Stimulated activated CD4-positive, alpha-beta T cell treated with anti-CD3 and anti-CD28 coated beads, Interleukin-12 subunit alpha, Interleukin-12 subunit beta, amount 100 ng/mL, for 4 hours (primary cell): ENCODE data around the gene MIDN.

Experiments
- DNase-seq: peaks from one replicate; pipeline ENCODE4 v3.0.0-alpha.2; 2020

Gene MIDN

DNA sequence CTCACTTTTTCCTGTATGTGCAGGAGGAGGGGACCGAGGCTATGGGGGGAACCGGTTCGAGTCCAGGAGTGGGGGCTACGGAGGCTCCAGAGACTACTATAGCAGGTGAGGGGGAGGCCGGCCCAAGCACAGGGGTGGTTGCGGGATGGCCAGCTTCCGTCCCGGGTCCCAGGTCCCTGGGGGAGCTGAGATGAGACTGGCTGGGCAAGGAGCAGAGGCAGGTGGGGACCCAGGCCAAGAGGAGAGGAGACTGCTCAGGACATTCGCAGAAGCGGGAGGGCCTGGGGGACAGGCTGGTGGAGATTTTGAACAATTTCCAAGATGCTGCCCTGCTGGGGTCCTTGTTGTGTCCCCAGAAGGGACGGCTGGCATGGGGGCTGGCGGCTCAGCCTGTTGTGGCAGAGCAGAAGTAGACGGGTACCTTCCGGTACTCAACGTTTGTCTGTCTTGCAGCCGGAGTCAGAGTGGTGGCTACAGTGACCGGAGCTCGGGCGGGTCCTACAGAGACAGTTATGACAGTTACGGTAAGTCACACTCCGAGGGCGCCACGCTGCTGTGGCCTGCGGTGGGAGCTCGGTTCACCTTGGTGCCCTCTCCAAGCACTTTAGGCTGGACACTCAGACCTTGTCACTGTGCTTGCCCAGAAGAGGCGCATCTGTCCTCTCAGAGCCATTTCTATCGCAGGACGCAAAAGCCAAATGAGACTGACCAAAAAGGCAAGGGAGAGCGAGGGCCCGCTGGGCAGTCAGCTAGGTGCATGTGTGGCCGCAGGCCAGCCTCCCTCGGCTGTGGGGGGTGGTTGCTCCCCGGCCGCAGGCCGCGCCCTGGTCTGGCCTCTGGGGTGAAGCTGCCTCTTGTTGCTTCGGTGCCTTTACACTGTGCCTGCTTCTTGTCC, 23.4 kb downstream of the MIDN start:
- DNase-seq: no peak

DNA sequence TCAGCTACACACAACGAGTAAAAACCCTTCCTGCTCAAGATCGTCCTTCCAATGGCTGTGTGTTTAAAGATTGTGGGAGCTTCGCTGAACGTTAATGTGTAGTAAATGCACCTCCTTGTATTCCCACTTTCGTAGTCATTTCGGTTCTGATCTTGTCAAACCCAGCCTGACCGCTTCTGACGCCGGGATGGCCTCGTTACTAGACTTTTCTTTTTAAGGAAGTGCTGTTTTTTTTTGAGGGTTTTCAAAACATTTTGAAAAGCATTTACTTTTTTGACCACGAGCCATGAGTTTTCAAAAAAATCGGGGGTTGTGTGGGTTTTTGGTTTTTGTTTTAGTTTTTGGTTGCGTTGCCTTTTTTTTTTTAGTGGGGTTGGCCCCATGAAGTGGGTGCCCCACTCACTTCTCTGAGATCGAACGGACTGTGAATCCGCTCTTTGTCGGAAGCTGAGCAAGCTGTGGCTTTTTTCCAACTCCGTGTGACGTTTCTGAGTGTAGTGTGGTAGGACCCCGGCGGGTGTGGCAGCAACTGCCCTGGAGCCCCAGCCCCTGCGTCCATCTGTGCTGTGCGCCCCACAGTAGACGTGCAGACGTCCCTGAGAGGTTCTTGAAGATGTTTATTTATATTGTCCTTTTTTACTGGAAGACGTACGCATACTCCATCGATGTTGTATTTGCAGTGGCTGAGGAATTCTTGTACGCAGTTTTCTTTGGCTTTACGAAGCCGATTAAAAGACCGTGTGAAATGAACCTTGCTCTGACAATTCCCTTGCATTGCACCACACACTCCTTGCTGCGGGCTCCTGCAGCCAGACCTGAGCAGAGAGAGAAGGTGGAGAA, 24.3 kb downstream of the MIDN start:
- DNase-seq: no peak

DNA sequence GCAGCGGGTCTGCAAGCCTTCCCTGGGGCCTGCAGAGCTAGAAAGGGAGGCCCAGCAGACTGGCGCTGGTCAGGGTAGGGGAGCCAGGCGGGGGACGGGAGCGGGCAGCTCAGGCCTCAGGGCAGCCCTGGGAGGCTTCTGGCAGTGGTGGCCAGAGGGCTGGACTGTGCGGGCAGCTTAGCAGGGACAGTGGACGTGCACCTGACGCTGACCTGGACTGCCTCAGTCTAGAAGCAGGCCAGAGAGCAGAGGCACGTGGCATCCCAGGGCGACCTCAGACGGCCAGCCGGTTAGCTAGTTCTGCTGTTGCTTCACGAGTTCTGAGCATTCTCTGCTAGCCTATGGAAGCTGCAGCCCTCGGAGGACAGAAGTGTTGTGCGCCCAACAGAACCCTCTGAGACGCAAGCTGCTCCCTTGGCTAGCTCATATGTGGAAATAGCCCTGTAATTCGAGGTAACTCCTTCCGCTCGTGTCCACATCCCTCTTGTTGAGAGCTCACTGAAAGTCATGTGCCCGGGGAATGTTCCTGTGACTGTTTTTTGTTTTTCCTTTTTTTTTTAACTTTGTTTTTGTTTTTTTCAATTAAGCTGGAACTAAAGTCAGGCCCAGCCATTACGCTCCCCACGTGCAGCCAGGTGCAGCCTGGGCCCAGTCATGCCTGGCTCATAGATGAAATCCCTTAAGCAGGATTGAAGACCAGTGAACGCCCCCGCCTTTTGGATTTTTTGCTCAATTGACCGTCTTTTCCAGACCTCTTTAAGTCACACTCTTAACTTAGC, 25.1 kb downstream of the MIDN start:
- DNase-seq: no peak

DNA sequence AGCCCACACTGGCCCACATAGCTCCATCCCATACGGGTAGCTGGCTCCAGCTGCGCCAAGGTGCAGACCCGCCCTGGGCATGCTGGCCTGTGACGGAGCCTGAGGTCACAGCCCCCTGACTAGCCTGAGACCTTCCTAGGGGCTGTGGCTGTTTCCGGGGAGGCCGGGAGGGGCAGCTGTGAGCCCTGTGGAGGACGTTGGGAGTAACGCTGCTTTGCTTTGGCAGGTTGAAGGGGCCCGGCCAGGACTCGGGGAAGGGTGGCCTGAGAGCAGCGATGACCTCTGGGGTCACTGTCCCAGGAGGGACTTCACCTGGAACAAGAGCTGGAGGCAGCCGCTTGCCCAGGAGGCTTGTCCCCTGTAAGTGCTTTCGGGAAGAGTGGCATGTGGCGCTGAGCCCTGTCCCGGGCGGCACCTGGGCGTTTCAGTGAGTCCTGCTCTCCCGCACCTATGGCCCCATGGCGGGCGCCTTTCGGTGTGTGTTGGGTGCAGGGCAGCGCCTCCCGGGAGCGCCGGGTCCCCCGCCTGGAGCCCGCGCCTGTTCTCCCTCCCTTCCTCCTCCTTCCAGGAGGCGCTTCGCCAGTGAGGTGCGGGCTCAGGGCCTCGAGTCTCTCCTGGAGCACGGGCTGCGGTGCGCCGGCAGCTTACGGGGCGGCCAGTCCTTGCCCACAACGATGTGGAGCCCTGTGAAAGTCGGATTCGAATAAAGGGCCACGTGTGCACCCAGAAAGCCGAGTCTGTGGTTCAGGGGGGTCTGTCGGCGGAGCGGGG, 25.9 kb downstream of the MIDN start:
- DNase-seq: no peak

DNA sequence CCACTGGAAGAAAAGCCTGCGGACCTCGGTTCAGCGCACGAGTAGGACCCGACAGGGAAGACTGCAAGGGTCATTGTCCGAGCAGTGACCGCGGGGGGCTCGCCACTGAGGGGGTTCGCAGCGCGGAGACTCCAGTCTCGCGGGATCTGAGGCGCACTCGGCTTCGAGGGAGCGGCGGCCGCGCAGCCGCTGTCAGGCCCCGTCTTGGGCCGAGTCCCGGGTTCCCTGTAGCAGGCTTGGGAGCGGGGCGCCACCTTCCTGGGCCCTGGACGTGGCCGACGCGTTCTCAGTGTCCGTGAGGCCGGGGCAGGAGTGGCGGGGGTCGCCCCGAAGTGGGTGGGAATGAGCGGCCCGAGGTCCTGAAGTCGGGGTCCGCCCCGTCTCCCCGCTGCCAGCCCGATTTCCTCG, 26.5 kb downstream of the MIDN start:
- DNase-seq: no peak

DNA sequence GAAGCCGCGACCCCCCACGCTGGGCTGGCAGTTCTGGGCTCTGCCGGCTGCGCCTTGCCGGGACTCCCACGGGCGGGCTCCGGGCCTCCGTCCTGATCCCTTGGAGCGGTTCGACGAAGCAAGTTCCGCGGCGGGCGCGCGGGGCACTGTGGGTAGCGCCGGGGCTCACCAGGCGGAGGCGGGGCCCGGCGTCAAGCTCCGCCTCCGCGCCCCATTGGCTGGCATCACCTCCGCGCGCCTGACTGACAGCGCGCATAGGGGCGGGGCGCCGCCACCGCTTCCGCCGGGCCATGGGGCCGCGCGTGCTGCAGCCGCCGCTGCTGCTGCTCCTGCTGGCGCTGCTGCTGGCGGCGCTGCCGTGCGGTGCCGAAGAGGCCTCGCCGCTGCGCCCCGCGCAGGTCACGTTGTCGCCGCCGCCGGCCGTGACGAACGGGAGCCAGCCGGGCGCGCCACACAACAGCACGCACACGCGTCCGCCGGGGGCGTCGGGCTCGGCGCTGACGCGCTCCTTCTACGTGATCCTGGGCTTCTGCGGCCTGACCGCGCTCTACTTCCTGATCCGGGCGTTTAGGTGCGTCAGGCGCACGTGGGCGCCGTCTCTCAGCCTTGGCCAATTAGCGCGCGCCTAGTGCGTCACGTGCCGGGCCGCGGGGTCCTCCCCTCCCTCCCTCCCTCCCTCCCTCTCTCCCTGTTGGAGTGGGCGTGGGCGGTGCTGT, 27.0 kb downstream of the MIDN start, which contains the start of gene FAM174C:
Gene FAM174C, plus strand, starts transcription at position 271 of the 716 bp plus-strand sequence. Its CDS starts 20 bp downstream, at position 291.
- peak; percentile 97 for DNase-seq

DNA sequence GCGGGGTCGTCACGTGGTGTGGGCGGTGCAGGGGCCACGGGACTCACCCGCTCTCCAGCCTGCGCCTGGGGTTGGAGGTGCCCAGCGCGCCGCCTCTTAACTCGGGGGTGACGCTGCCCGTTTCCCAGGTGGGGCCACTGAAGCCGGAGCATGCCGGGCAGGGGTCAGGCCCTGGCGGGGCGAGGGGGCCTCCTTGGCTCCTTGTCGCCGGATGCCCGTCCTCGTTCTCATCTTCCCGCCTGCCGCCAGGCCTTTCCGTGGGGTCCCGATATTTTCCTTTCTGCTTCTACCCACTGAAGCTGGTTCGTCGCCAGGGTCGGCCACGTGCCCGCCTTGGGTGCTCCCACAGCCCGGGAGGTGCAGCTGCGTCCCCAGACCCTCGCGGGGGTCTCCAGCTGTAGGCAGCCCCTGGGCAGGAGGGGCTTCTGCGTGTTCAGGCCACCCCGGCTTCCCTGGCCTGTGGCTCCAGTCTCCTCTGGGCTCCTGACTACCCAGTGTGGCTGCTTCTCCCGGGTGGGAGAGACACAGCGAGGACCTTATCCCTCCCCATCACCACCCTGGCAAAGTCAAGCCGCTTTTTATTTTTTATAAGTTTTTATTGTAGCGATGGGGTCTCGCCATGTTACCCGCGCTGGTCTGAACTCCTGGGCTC, 27.7 kb downstream of the MIDN start:
- DNase-seq: no peak

DNA sequence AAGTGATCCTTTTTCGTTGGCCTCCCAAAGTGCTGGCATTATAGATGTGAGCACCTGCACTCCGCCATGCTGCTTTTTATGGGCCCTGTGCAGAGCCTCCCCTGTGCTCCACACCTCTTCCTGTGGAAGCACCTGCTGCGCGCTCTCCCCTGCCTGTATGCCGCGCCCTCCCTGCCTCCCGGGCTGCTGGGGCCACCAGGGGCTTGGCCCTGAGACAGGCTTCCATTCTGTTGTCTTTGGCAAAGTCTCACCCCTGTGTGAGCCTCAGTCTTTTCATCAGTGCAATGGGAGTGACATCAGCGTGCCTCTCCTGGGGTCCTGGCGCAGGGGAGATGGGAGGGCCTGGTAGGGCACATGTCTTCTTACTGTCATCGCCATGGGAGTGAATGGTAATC, 28.2 kb downstream of the MIDN start:
- DNase-seq: no peak

DNA sequence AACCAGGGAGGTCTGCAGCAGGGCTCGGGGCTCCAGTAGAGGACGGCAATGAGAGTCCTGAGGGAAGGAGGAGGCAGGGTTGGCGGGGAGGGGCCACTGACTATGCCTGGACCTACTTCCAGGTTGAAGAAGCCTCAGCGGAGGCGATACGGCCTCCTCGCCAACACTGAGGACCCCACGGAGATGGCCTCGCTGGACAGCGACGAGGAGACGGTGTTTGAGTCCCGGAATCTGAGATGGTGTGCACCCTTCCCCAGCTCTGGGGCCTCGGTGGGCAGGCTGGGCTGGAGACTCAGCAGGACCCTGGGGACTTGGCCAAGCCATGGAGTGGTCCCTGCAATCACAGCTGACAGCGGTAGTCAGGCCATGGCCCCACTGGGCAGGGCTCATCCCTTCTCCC, 28.7 kb downstream of the MIDN start:
- DNase-seq: no peak

DNA sequence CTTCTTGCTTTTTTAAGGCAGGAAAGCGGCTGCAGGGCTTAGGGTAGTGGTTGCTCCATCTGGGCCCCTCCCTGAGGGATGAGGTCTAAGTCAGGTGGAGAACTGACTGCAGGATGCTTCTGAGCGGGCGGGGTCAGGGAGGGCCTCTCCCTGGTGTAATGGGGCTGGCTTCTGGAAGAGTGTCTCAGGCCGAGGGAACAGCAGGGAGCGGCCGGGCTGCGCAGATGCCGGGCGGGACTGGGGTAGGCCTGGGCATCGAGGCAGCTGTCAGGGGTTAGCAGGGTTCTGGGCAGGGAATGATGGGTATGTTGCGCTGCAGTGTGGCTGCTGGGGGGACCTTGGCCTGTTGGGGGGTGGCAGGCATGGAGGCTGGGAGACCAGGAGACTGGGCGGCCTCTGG, 29.7 kb downstream of the MIDN start:
- DNase-seq: no peak

DNA sequence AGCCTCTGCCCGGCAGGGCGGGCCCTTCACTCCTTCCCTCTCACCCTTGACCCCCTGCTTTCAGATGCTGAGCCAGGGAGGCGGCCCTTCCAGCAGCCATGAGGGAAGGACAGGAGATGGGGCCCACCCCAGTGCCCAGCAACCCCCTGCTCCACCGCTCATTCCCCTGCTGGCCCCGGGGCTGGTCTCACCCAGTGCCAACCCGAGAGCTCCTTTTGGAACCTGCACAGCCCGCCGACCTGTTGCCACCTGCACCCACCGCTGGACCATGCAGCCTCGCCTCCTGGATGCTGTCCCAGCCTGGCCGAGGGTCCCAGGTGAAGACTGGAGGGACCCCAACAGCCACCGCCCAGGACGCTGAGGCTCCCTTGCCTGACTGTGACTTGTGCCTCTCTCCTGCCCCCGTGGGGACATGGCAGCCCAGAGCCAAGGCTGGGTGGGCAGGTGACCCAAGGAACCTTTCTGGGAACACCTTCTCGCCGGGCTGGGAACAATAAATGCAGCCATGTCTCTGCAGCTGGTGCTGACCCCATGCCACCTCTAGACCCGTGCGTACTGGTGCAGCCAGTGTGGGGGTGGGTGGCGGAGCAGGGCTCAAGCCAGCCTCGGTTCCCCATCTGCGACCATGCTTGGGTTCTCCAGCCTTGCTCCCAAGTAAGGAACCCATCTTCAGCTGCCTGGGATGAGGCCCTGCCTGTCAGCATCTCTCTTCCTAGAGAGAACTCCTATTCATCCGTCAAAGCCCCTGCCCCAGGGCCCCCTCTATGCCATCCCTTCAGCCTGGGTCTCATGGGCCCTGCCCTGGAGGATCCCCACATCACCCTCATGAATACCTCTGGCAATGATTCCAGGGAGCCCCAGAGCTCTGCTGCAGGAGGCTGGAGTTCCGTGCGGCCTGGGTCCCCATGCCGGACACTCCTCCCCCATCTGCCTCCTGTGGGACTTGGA, 30.6 kb downstream of the MIDN start:
- no peak for DNase-seq

DNA sequence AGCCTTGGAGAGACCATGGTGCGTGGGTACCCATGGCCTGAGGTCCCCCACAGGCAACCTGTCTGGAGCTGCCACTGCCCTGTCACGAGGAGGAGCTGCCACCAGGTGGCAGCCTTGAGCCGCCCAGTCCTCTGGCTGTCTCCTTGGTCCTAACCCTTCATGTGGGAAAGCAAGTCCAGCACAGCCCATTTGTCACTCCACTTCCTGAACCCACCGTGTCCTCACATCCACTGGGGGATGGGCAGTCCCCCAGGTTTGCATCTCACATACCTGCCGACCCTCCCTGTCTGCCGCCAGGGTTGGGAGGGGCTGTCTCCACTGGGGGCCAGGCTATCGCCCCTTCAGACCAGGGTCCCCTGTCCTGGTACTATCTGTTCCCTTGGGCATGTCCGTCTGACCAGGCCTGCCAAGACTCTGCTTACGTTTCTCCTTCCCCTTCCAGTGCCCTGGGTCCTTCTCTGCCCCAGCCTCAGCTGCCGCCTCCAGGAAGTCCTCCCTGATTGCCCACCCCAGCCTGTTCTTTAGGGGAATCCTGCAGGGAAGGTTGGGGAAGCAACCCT, 31.5 kb downstream of the MIDN start:
- peak; percentile 76 for DNase-seq

DNA sequence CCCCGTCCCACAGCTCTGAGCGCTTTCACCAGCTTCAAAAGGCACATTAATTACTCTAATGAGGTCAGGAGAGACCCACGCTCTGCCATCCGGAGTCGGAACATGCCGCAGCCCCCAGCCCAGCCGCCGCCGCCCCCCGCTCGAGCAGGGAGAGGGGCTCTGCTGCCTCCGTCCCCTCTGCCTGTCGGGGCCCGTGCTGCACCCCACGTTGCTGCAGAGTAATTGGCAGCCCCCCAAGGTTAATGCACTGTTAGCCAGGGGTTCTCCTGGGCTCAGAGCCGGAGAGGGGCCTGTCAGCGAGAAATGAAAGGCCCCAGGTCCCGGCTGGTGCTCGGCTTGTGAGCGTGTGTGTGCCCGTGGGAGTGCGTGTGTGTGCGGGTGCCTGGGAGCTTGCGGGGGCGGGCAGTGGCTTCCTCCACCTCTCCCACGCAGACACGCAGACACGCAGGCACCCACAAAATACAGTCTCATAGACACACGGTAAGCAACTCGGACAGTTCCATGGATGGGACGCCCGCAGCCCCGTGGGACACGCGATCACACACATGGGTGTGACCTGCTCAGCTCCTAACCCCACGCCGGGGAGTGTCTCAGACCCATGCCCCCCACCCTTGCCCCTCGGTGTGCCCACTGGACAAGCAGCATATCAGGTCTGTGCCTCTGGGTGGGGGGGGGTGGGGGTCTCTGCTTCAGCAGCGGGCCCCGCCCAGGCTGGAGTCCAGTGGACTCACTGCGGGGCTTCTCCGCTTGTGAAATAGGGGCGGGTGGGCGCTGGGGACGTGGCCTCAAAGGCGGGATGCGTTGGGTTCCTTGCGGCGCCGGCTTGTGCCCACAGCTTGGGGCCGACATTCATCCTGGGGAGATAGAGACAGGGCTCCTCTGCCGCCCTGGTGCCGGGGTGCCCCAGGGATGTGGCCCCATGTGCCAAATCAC, 32.5 kb downstream of the MIDN start:
- DNase-seq: no peak

DNA sequence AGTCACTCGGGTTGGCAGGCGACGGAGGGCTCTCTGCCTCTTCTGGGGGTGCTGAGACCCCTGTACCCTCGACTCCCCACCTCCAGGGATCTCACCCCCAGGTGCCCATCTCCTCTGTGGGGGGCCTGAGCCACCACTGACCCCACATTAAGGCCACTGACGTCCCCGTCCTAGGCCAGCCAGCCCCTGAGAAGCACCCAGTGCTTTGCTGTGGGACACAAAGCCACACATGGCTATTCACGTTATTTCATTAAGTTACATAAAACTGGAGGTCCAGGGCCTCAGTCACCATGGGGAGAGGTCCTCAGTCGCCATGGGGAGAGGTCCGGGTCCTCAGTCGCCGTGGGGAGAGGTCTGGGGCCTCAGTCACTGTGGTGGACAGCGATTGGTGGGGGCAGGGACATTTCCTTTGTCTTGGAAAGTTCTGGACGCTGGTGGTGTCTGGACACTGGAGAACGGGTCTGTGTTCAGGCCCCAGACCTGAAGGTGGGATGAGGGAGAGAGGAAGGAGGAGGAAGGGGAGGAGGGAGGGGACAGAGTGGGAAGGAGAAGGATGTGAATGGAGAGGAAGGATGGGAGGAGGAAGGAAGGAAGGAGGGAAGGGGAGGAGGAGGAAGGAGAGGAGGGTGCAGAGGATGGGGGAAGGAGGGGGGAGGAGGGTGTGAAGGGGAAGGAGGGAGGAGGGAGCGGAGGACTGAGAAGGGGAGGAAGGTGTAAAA, 33.3 kb downstream of the MIDN start:
- no peak for DNase-seq

DNA sequence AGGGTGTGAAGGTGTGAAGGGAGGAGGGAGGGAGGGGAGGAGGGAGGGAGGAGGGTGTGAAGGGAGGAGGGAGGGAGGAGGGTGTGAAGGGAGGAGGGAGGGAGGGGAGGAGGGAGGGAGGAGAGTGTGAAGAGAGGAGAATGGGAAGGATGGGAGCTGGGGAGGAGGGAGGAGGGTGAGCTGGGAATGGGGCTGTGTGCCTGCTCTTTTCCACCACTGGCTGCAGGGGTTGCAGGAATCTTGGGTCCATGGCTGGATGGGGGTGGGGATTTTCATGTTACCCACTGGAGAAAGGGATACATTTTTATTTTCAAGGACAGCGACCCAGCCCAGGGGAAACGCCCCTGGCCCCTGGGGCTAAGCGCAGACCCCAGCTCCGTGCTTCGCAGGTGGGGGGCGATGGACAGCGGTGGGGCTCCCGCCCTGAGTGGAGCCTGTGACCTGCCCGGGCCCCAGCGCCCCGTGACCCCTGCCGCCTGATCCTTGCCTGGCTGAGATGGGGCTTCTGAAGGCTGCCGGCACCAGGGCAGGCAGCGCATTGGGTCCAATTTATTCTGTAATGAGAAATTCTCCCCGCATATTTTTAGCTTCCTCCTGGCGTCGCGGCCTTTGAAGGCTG, 34.3 kb downstream of the MIDN start:
- DNase-seq: no peak

DNA sequence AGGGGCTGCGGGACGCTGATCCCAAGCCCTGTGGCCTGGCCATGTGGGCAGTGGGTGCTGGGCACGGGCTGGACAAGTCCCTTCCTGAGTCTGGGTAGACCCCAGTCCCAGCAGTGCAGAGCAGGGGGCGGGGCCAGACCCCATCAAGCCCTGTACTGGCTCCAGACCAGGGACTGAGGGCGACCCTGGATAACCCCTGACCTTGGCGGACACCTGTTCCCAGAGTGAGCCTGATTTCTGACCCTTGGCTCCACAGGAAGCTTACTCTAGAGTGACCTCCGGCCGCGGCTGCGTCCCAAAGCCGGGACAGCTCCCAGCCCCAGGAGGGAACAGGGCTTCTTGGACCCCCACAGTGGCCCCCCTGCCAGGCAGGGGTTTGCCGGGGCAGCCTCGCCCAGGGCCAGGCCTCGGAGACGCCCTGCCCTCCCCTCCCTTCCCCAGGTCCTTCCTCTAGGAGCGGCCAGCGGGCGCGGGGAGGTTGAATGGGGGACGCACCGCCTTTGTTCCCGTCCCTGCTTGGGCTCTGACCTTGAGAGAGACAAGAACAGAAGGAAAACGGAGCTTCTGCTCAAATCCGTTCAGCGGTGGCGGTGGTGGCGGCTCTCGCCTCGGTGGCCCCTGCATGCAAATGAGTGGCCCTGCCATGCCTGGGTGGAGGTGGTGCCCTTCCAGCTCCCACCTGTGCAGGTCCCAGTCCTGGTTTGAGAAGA, 35.0 kb downstream of the MIDN start:
- no peak for DNase-seq

DNA sequence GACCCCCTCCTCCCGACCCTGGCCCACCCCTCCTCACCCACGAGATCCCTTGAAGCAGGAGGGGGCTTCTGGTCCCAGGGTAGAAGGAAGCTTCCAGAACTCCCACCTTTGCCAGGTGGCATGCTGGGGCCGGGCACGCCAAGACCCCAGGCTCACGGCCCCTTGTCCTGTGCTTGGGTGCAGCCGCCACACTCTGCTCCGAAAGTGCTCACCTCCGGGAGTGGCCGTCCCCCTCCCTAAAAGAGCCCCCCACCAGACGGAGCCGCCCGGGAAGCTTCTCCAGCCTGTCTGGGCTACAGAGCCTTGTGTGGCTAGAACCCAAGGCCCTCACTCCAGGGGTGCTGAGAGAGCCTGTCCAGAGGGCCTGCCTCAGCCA, 35.5 kb downstream of the MIDN start:
- DNase-seq: no peak
